ENCODE measurements around the gene GPC4. TPM values are rescaled to one million over a fixed set of nuclear protein-coding genes. Genes with fewer than 3 reads are reported as not detected.

The GPC4 gene
- total and polyA plus RNA-seq, 8 donors = 3.0 to 15.3 (median 8.3) TPM

DNA sequence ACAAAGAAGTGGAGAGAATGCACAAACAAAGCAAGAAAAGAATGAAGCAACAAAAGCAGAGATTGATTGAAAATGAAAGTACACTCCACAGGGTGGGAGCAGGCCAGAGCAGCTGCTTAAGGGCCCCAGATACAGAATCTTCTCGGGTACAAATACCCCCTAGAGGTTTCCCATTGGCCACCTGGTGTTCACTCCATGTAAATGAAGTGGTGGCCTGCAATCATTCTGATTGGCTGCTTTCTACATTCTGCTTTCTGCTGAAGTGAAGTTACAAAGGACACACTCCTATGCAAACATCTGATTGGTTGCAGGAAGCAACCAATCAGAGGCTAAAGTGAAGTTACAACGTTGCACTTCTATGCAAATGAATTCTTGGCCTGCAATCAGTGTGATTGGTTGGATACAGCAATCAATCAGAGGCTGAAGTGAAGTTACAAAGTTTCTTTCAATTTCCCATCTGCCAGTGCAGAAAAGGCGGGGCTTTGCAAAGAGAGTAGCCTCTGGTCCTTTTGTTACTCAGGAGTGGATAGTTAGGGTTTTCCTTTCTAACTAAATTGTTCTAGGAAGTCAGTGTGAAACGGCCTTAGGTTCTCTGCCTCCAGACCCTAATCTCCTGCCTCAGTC is 19.0 kb upstream of the GPC4 start:
- FAIRE-seq = no peak
- intact Hi-C loops (cut with DNase I) = no loop called here
- 57 to 78% methylated on average over 4 of the region's 4 CpGs for WGBS, 2 donors

DNA sequence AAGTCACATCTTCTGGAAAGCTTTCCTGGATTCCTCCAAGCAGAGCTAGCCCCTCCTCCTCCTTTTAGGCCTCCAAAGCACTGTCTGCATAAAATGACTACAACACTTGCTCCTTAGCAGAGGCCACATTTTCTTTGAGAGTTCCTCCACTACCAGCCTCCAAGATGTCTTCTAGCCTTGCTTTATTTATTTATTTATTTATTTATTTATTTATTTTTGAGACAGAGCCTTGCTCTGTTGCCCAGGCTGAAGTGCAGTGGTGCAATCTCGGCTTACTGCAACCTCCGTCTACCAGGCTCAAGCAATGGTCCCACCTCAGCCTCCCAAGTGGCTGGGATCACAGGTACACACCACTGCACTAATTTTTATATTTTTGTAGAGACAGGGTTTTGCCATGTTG is 4.6 kb upstream of the GPC4 start:
- Histone ChIP-seq H3K4me1 (no peaks in the 10 kb centered on the region), H3K27ac (no peak overlapping the region), H3K36me3 (no peaks in the 10 kb centered on the region), H3K27me3 (peaks cover 0 to 6% (median 0%) of the 10 kb centered on the region in 4 donors), H3K4me3 (no peak overlapping the region), H3K9me3 (no peaks in the 10 kb centered on the region)
- no peak for FAIRE-seq
- TF ChIP-seq, protein P1, sequence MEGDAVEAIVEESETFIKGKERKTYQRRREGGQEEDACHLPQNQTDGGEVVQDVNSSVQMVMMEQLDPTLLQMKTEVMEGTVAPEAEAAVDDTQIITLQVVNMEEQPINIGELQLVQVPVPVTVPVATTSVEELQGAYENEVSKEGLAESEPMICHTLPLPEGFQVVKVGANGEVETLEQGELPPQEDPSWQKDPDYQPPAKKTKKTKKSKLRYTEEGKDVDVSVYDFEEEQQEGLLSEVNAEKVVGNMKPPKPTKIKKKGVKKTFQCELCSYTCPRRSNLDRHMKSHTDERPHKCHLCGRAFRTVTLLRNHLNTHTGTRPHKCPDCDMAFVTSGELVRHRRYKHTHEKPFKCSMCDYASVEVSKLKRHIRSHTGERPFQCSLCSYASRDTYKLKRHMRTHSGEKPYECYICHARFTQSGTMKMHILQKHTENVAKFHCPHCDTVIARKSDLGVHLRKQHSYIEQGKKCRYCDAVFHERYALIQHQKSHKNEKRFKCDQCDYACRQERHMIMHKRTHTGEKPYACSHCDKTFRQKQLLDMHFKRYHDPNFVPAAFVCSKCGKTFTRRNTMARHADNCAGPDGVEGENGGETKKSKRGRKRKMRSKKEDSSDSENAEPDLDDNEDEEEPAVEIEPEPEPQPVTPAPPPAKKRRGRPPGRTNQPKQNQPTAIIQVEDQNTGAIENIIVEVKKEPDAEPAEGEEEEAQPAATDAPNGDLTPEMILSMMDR (IDR thresholded peaks at IDR 0.05) = no peak
- no peak for DNase-seq
- ATAC-seq = no peak
- intact Hi-C loops (cut with DNase I) = no loop called here
- WGBS, 2 donors = 88 to 91% methylated on average over 2 of the region's 2 CpGs

More for the DNA sequence above, 19.0 kb upstream of the GPC4 start:
- Histone ChIP-seq H3K36me3 (no peaks in the 10 kb centered on the region), H3K9me3 (no peaks in the 10 kb centered on the region), H3K27me3 (peaks cover 0 to 2% (median 0%) of the 10 kb centered on the region in 4 donors), H3K27ac (no peak overlapping the region), H3K4me3 (no peak overlapping the region), H3K4me1 (no peaks in the 10 kb centered on the region)
- DNase-seq (no peak), ATAC-seq (no peak)
- TF ChIP-seq, protein P1 (IDR thresholded peaks at IDR 0.05) = no peak

- WGBS, 2 donors = 50 to 67% methylated on average over 2 of the region's 2 CpGs
- FAIRE-seq = no peak
Measured at GRCh38 chrX:133418588-133418987, 3.3 kb upstream of the GPC4 start.

DNA sequence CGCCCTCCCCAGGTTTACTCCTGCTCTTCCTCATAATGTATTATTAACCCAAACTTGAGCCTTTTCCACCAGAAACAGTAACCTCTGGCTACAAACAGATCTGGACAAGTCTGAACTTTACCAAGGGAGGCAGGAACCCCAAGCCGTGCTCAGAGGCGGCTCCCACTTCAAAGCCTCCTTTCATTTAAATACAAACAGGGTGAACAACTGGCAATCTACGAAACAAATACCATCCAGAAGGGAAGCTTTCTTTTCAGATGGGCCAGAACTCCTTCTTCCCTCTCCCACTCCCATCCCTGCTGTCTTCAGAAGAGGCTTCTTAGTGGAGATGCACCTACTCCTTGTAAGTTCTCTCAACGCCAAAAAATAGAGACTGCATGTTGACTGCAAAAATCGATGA is 2.1 kb upstream of the GPC4 start:
- H3K4me1 ChIP-seq = no peaks in the 10 kb centered on the region
- H3K27ac ChIP-seq = no peak overlapping the region
- 53 to 77% methylated on average over 6 of the region's 6 CpGs for WGBS, 2 donors
- intact Hi-C loops (cut with DNase I) = no loop called here
- H3K4me3 ChIP-seq = no peak overlapping the region
- no peaks in the 10 kb centered on the region for H3K9me3 ChIP-seq
- TF ChIP-seq, protein P1 (IDR thresholded peaks at IDR 0.05) = no peak
- no peak for ATAC-seq
- H3K36me3 ChIP-seq = no peaks in the 10 kb centered on the region
- no peak for DNase-seq
- no peak for FAIRE-seq
- peaks cover 0 to 6% (median 0%) of the 10 kb centered on the region in 4 donors for H3K27me3 ChIP-seq

More at GRCh38 chrX:133418588-133418987, 3.3 kb upstream of the GPC4 start:
- Histone ChIP-seq H3K4me3 (no peak overlapping the region), H3K4me1 (no peaks in the 10 kb centered on the region), H3K36me3 (no peaks in the 10 kb centered on the region), H3K27ac (no peak overlapping the region), H3K27me3 (peaks cover 0 to 6% (median 0%) of the 10 kb centered on the region in 4 donors), H3K9me3 (no peaks in the 10 kb centered on the region)
- DNase-seq (no peak), ATAC-seq (no peak)
- intact Hi-C loops (cut with DNase I) = no loop called here
- TF ChIP-seq, protein P1 (IDR thresholded peaks at IDR 0.05) = no peak
